Measurements from ENCODE around the gene TMC1.

Gene TMC1

GRCh38 chr9:72773570-72773969, 252.2 kb downstream of the TMC1 start:
- TF ChIP-seq ZNF23 (tag by site-specific recombination; IDR thresholded peaks at IDR 0.05; ENCODE audit: borderline replicate concordance) (no peak), FEZF1 (tag by site-specific recombination; IDR thresholded peaks at IDR 0.05) (peak; percentile 8; the same call in 1 of the 2 replicates)
- Histone ChIP-seq H3K36me3 (ENCODE audit: control insufficient read depth in 2 of 2, insufficient read depth in 1 of 2, low read length in 2 of 2) (no peaks in the 10 kb centered on the region), H3K4me1 (ENCODE audit: control insufficient read depth, insufficient read depth, low read length) (no peaks in the 10 kb centered on the region), H3K4me3 (ENCODE audit: low read depth, low read length) (no peak overlapping the region), H3K9me3 (ENCODE audit: control insufficient read depth, insufficient read depth, low read depth, low read length) (no peaks in the 10 kb centered on the region), H3K27ac (ENCODE audit: extremely low read depth, low read depth, low read length) (no peak overlapping the region)
- POLR2A ChIA-PET, result no interaction called here
- CTCF ChIA-PET, result interaction anchor here (0.7 kb wide), 1 partner anchor 49 kb away, joined by 3 read pairs; no protein-coding TSS in a partner anchor

- Histone ChIP-seq H3K4me3 (ENCODE audit: low read depth, low read length) (no peak overlapping the region), H3K27ac (ENCODE audit: extremely low read depth, low read depth, low read length) (no peak overlapping the region), H3K9me3 (ENCODE audit: control insufficient read depth, insufficient read depth, low read depth, low read length) (no peaks in the 10 kb centered on the region), H3K4me1 (ENCODE audit: control insufficient read depth, insufficient read depth, low read length) (no peaks in the 10 kb centered on the region), H3K36me3 (ENCODE audit: control insufficient read depth in 2 of 2, insufficient read depth in 1 of 2, low read length in 2 of 2) (no peaks in the 10 kb centered on the region)
- ChIA-PET CTCF (interaction anchor here (0.7 kb wide), 1 partner anchor 32 kb away, joined by 3 read pairs; no protein-coding TSS in a partner anchor), POLR2A (no interaction called here)
- TF ChIP-seq GFI1B (tag by site-specific recombination; IDR thresholded peaks at IDR 0.05) (no peak), ZNF785 (tag by site-specific recombination; IDR thresholded peaks at IDR 0.05) (no peak), CTCF (tag by site-specific recombination; IDR thresholded peaks at IDR 0.05) (no peak), TSHZ1 (tag by site-specific recombination; IDR thresholded peaks at IDR 0.05; ENCODE audit: borderline replicate concordance) (no peak), ZNF114 (tag by site-specific recombination; IDR thresholded peaks at IDR 0.05) (no peak), ZNF645 (tag by site-specific recombination; IDR thresholded peaks at IDR 0.05) (no peak)
Observed at GRCh38 chr9:72775570-72775969, 254.2 kb downstream of the TMC1 start.

- Histone ChIP-seq H3K4me3 (ENCODE audit: low read depth, low read length) (no peak overlapping the region), H3K27ac (ENCODE audit: extremely low read depth, low read depth, low read length) (no peak overlapping the region), H3K36me3 (ENCODE audit: control insufficient read depth in 2 of 2, insufficient read depth in 1 of 2, low read length in 2 of 2) (no peaks in the 10 kb centered on the region), H3K4me1 (ENCODE audit: control insufficient read depth, insufficient read depth, low read length) (no peaks in the 10 kb centered on the region), H3K9me3 (ENCODE audit: control insufficient read depth, insufficient read depth, low read depth, low read length) (no peaks in the 10 kb centered on the region)
- POLR2A ChIA-PET, result interaction anchor here (0.6 kb wide), 1 partner anchor 14 kb away, joined by 3 read pairs; no protein-coding TSS in a partner anchor
- CTCF ChIA-PET, result no interaction called here
- TF ChIP-seq GFI1B (tag by site-specific recombination; IDR thresholded peaks at IDR 0.05) (no peak), ZNF514 (tag by site-specific recombination; IDR thresholded peaks at IDR 0.05) (no peak), ZNF629 (tag by site-specific recombination; IDR thresholded peaks at IDR 0.05) (no peak), GLI4 (tag by site-specific recombination; IDR thresholded peaks at IDR 0.05) (no peak), ZFP41 (tag by site-specific recombination; IDR thresholded peaks at IDR 0.05; ENCODE audit: borderline replicate concordance) (no peak), AEBP2 (tag by site-specific recombination; IDR thresholded peaks at IDR 0.05; ENCODE audit: borderline replicate concordance) (no peak), ZNF518A (tag by site-specific recombination; conservative IDR thresholded peaks at IDR 0.05; ENCODE audit: low read depth) (no peak)
Observed at GRCh38 chr9:72779614-72780013, 258.2 kb downstream of the TMC1 start.
